DOHH2 (cell line): ENCODE measurements around the gene SOWAHA.

Source experiments
- H3F3A ChIP-seq: fragments of 200-600 bp; sonication (generic), shearing (Covaris generic); 2 replicates; pipeline ENCODE4 v1.6.0; 2016; ENCODE audit warnings: antibody characterized with exemption, mild to moderate bottlenecking; ENCODE audit not compliant: control insufficient read depth, insufficient read depth
- H3K27ac ChIP-seq: fragments of 200-600 bp; sonication (generic); 2 replicates; pipeline ENCODE4 v1.5.1; 2014; ENCODE audit warnings: low read depth, mild to moderate bottlenecking, low read length, moderate library complexity
- H3K27me3 ChIP-seq: fragments of 200-600 bp; sonication (generic); 2 replicates; pipeline ENCODE4 v1.6.1; 2014; ENCODE audit warnings: mild to moderate bottlenecking, low read length, mixed read lengths; ENCODE audit not compliant: control insufficient read depth
- H3K36me3 ChIP-seq: fragments of 200-600 bp; sonication (generic); 2 replicates; pipeline ENCODE4 v1.6.1; 2014; ENCODE audit warnings: mild to moderate bottlenecking, low read length, moderate library complexity, mixed read lengths; ENCODE audit not compliant: control insufficient read depth
- H3K4me1 ChIP-seq: fragments of 200-600 bp; sonication (generic); 2 replicates; pipeline ENCODE4 v1.6.1; 2014; ENCODE audit warnings: mild to moderate bottlenecking, low read length, mixed read lengths; ENCODE audit not compliant: control insufficient read depth
- H3K4me2 ChIP-seq: fragments of 200-600 bp; sonication (generic); 2 replicates; pipeline ENCODE4 v1.6.0; 2014; ENCODE audit warnings: mild to moderate bottlenecking, low read length, moderate library complexity
- H3K4me3 ChIP-seq: fragments of 200-600 bp; sonication (generic); 2 replicates; pipeline ENCODE4 v1.5.1; 2014; ENCODE audit warnings: mild to moderate bottlenecking, low read length, mixed read lengths
- H3K79me2 ChIP-seq: fragments of 200-600 bp; sonication (generic); 2 replicates; pipeline ENCODE4 v1.6.1; 2014; ENCODE audit warnings: mild to moderate bottlenecking, low read length, mixed read lengths; ENCODE audit not compliant: control insufficient read depth
- H3K9me2 ChIP-seq: fragments of 200-600 bp; sonication (generic); replicated peaks from 2 replicates; pipeline ENCODE4 v1.6.1; 2014; ENCODE audit warnings: mild to moderate bottlenecking, low read length, mixed read lengths; ENCODE audit not compliant: control insufficient read depth
- H3K9me3 ChIP-seq: fragments of 200-600 bp; sonication (generic); 2 replicates; pipeline ENCODE4 v1.6.1; 2014; ENCODE audit warnings: antibody characterized with exemption, low read length, mixed read lengths; ENCODE audit not compliant: control insufficient read depth, insufficient read depth
- H4K20me1 ChIP-seq: fragments of 200-600 bp; sonication (generic); 2 replicates; pipeline ENCODE4 v1.6.0; 2014; ENCODE audit warnings: low read depth, mild to moderate bottlenecking, antibody characterized with exemption, low read length, moderate library complexity; ENCODE audit not compliant: control insufficient read depth, insufficient read depth
- CTCF ChIP-seq: fragments of 200-600 bp; sonication (generic); IDR thresholded peaks from one replicate; pipeline ENCODE4 v1.5.1; 2014; ENCODE audit warnings: antibody characterized with exemption, mild to moderate bottlenecking, low read depth, low read length; ENCODE audit not compliant: poor library complexity, severe bottlenecking
- EZH2phosphoT487 ChIP-seq: fragments of 200-600 bp; sonication (generic); IDR thresholded peaks from 2 replicates; pipeline ENCODE4 v1.6.1; 2017; ENCODE audit warnings: borderline replicate concordance, mild to moderate bottlenecking, antibody characterized with exemption, low read length, moderate library complexity, mixed read lengths

Gene SOWAHA

GRCh38 chr5:132774406-132774805 lies 38.7 kb upstream of the SOWAHA start:
- Histone ChIP-seq H3K4me2 (no peak overlapping the region), H3K4me1 (no peaks in the 10 kb centered on the region), H3K9me3 (no peaks in the 10 kb centered on the region), H3F3A (peaks cover 5% of the 10 kb centered on the region; the same call in 1 of the 2 replicates), H3K36me3 (no peaks in the 10 kb centered on the region), H3K4me3 (no peak overlapping the region), H3K9me2 (no peaks in the 10 kb centered on the region), H4K20me1 (no peaks in the 10 kb centered on the region), H3K27ac (no peak overlapping the region), H3K79me2 (no peaks in the 10 kb centered on the region), H3K27me3 (peaks cover 40% of the 10 kb centered on the region)
- no peak for TF ChIP-seq EZH2phosphoT487
- TF ChIP-seq CTCF = no peak

- Histone ChIP-seq H3K9me3 (no peaks in the 10 kb centered on the region), H3K9me2 (no peaks in the 10 kb centered on the region), H4K20me1 (no peaks in the 10 kb centered on the region), H3K27me3 (peaks cover 43% of the 10 kb centered on the region), H3K4me1 (no peaks in the 10 kb centered on the region), H3K36me3 (no peaks in the 10 kb centered on the region), H3K4me2 (no peak overlapping the region), H3K4me3 (no peak overlapping the region), H3K27ac (no peak overlapping the region), H3F3A (peaks cover 8% of the 10 kb centered on the region; the same call in 1 of the 2 replicates), H3K79me2 (no peaks in the 10 kb centered on the region)
- TF ChIP-seq CTCF (no peak), EZH2phosphoT487 (no peak)
Measured at GRCh38 chr5:132774896-132775295, 38.2 kb upstream of the SOWAHA start.

- no peaks in the 10 kb centered on the region for H3K9me3 ChIP-seq
- H3K4me3 ChIP-seq = no peak overlapping the region
- H3K4me1 ChIP-seq = no peaks in the 10 kb centered on the region
- peaks cover 8% of the 10 kb centered on the region; the same call in 1 of the 2 replicates for H3F3A ChIP-seq
- no peak for TF ChIP-seq EZH2phosphoT487
- TF ChIP-seq CTCF = no peak
- H4K20me1 ChIP-seq = no peaks in the 10 kb centered on the region
- no peaks in the 10 kb centered on the region for H3K9me2 ChIP-seq
- no peak overlapping the region for H3K27ac ChIP-seq
- no peaks in the 10 kb centered on the region for H3K79me2 ChIP-seq
- no peak overlapping the region for H3K4me2 ChIP-seq
- no peaks in the 10 kb centered on the region for H3K36me3 ChIP-seq
- peaks cover 45% of the 10 kb centered on the region for H3K27me3 ChIP-seq
Measured at GRCh38 chr5:132775476-132775961, 37.6 kb upstream of the SOWAHA start.
